Measurements from ENCODE around the gene SNUPN.

GRCh38 chr15:75553659-75554058 is 71.9 kb downstream of the SNUPN start:
- TF ChIP-seq POLR2A (IDR thresholded peaks at IDR 0.05; ENCODE audit: low read length) (no peak), GATA1 (IDR thresholded peaks at IDR 0.05; ENCODE audit: low read depth, low read length) (no peak)

Data from erythroblast (primary cell).